ENCODE measurements around the gene OCA2. TPM values are rescaled to one million over a fixed set of nuclear protein-coding genes. Genes with fewer than 3 reads are reported as not detected.

OCA2 gene
- total RNA-seq, 1 experiment from 2014 or later, result 0.13 TPM

DNA sequence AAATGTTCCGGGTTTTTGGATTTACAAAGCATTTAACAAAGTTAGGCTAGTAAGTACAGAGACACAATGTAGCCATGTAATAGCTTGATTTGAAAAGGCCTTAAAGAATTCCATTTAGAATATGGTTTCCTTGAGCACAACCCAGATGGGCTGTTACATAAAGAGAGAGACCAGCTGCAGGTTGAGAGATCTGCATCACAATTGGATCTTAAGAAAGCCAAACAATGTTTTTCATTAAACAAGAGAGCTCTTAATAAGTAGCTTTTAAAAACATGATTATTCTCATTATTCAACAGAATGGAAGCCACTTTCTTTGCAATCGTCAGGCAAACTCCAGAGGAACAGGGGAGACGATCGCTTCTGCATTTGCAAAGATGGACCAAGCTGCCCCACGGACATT, 300.3 kb downstream of the OCA2 start:
- no peaks in the 10 kb centered on the region for H3K27me3 ChIP-seq (ENCODE audit: control insufficient read depth, insufficient read depth, low read length)
- no peak overlapping the region for H3K4me3 ChIP-seq (ENCODE audit: low read depth in 2 of 2, low read length in 2 of 2)
- H3K27ac ChIP-seq (ENCODE audit: low read length), result no peak overlapping the region
- no peaks in the 10 kb centered on the region for H3K9me3 ChIP-seq (ENCODE audit: control insufficient read depth, insufficient read depth, low read depth, low read length)
- no TSS peak for BruUV-seq (replicated peaks)
- TF ChIP-seq, protein P1, sequence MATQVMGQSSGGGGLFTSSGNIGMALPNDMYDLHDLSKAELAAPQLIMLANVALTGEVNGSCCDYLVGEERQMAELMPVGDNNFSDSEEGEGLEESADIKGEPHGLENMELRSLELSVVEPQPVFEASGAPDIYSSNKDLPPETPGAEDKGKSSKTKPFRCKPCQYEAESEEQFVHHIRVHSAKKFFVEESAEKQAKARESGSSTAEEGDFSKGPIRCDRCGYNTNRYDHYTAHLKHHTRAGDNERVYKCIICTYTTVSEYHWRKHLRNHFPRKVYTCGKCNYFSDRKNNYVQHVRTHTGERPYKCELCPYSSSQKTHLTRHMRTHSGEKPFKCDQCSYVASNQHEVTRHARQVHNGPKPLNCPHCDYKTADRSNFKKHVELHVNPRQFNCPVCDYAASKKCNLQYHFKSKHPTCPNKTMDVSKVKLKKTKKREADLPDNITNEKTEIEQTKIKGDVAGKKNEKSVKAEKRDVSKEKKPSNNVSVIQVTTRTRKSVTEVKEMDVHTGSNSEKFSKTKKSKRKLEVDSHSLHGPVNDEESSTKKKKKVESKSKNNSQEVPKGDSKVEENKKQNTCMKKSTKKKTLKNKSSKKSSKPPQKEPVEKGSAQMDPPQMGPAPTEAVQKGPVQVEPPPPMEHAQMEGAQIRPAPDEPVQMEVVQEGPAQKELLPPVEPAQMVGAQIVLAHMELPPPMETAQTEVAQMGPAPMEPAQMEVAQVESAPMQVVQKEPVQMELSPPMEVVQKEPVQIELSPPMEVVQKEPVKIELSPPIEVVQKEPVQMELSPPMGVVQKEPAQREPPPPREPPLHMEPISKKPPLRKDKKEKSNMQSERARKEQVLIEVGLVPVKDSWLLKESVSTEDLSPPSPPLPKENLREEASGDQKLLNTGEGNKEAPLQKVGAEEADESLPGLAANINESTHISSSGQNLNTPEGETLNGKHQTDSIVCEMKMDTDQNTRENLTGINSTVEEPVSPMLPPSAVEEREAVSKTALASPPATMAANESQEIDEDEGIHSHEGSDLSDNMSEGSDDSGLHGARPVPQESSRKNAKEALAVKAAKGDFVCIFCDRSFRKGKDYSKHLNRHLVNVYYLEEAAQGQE (IDR thresholded peaks at IDR 0.05; ENCODE audit: insufficient read depth in 1 of 2, low read depth in 2 of 2, low read length in 1 of 2), result no peak
- TF ChIP-seq TCF7L2 (IDR thresholded peaks at IDR 0.05; ENCODE audit: low read depth, low read length) (no peak), SIN3A (IDR thresholded peaks at IDR 0.05; ENCODE audit: borderline replicate concordance, insufficient read depth, low read depth, low read length) (no peak), POLR2AphosphoS5 (IDR thresholded peaks at IDR 0.05; ENCODE audit: low read depth, low read length) (no peak)
- TF ChIP-seq, protein P2, sequence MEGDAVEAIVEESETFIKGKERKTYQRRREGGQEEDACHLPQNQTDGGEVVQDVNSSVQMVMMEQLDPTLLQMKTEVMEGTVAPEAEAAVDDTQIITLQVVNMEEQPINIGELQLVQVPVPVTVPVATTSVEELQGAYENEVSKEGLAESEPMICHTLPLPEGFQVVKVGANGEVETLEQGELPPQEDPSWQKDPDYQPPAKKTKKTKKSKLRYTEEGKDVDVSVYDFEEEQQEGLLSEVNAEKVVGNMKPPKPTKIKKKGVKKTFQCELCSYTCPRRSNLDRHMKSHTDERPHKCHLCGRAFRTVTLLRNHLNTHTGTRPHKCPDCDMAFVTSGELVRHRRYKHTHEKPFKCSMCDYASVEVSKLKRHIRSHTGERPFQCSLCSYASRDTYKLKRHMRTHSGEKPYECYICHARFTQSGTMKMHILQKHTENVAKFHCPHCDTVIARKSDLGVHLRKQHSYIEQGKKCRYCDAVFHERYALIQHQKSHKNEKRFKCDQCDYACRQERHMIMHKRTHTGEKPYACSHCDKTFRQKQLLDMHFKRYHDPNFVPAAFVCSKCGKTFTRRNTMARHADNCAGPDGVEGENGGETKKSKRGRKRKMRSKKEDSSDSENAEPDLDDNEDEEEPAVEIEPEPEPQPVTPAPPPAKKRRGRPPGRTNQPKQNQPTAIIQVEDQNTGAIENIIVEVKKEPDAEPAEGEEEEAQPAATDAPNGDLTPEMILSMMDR (IDR thresholded peaks at IDR 0.05), result no peak
- H3K4me1 ChIP-seq (ENCODE audit: control insufficient read depth, insufficient read depth, low read length), result no peaks in the 10 kb centered on the region
- no peak for DNase-seq (ENCODE audit: low read depth, low spot score)
- in situ Hi-C loops (cut with HindIII; ENCODE audit: low pct_unique_long_range_greater_than_20kb, low sequenced_read_pairs) (no loop called here), intact Hi-C loops (cut with micrococcal nuclease; ENCODE audit: unreplicated experiment) (no loop called here)
- no peak for ATAC-seq
- H3K36me3 ChIP-seq (ENCODE audit: control insufficient read depth, insufficient read depth, low read length), result no peaks in the 10 kb centered on the region
- ChIA-PET CTCF (no interaction called here), POLR2A (interaction anchor here (0.6 kb wide), 1 partner anchor 334 kb away, joined by 3 read pairs; no protein-coding TSS in a partner anchor)

DNA sequence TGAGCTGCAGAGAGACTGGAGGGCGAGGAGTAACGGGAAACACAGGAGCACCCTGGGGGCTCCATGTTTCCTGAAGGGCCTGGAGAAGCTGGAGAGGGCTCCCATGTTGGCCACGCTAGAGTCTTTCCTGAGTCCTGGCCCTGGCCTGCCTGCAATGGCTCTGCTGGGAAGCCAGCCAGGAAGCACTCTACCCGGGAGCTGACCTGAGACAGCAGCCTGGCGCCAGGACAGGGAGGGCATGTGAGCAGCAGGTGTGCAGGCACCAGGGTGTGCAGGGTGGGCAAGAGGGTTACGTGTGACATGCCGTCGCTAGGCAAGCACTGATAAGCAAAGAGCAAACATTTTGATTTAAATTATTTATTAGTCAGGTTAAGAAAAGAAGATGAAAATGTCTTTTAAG, 301.4 kb downstream of the OCA2 start:
- Histone ChIP-seq H3K27ac (ENCODE audit: low read length) (no peak overlapping the region), H3K4me1 (ENCODE audit: control insufficient read depth, insufficient read depth, low read length) (no peaks in the 10 kb centered on the region), H3K4me3 (ENCODE audit: low read depth in 2 of 2, low read length in 2 of 2) (no peak overlapping the region), H3K27me3 (ENCODE audit: control insufficient read depth, insufficient read depth, low read length) (no peaks in the 10 kb centered on the region), H3K36me3 (ENCODE audit: control insufficient read depth, insufficient read depth, low read length) (no peaks in the 10 kb centered on the region), H3K9me3 (ENCODE audit: control insufficient read depth, insufficient read depth, low read depth, low read length) (no peaks in the 10 kb centered on the region)
- intact Hi-C loops (cut with micrococcal nuclease; ENCODE audit: unreplicated experiment), result no loop called here
- no TSS peak for BruUV-seq (replicated peaks)
- no peak for DNase-seq (ENCODE audit: low read depth, low spot score)
- TF ChIP-seq TCF7L2 (IDR thresholded peaks at IDR 0.05; ENCODE audit: low read depth, low read length), result no peak
- no peak for TF ChIP-seq SIN3A (IDR thresholded peaks at IDR 0.05; ENCODE audit: borderline replicate concordance, insufficient read depth, low read depth, low read length)
- TF ChIP-seq, protein P2 (IDR thresholded peaks at IDR 0.05), result no peak
- TF ChIP-seq POLR2AphosphoS5 (IDR thresholded peaks at IDR 0.05; ENCODE audit: low read depth, low read length), result no peak
- TF ChIP-seq, protein P1 (IDR thresholded peaks at IDR 0.05; ENCODE audit: insufficient read depth in 1 of 2, low read depth in 2 of 2, low read length in 1 of 2), result no peak
- ChIA-PET POLR2A (no interaction called here), CTCF (no interaction called here)
- ATAC-seq, result no peak
- in situ Hi-C loops (cut with HindIII; ENCODE audit: low pct_unique_long_range_greater_than_20kb, low sequenced_read_pairs), result no loop called here

Measured in Panc1 (cell line).